SK-N-SH treated with all-trans-retinoic acid at 6 μM for 48 hours (cell line): Measurements from ENCODE around the gene C1GALT1C1L.
"Not testable (repeated sequence)": the region's sequence is repeated elsewhere in the genome, so short reads cannot be mapped to it uniquely, and the experiment has no call there.

Experiments
- ARNTL ChIP-seq: fragments of 450-650 bp; formaldehyde crosslinking; IDR thresholded peaks from 2 replicates; pipeline ENCODE4 v1.5.0; 2020; ENCODE audit warnings: low read depth, mild to moderate bottlenecking, moderate library complexity, borderline replicate concordance
- BACH2 ChIP-seq: fragments of 250-450 bp; sonication (Bioruptor Pico); IDR thresholded peaks from 2 replicates; pipeline ENCODE4 v1.9.0; 2021; ENCODE audit warnings: mild to moderate bottlenecking, borderline replicate concordance
- POU6F1 ChIP-seq: fragments of 250-450 bp; sonication (Bioruptor Pico); IDR thresholded peaks from 2 replicates; pipeline ENCODE4 v1.8.0; 2021; ENCODE audit warnings: low read depth, mild to moderate bottlenecking, moderate library complexity, borderline replicate concordance
- RARB ChIP-seq: fragments of 250-450 bp; sonication (Bioruptor Pico); IDR thresholded peaks from 2 replicates; pipeline ENCODE4 v1.8.0; 2021; ENCODE audit warnings: mild to moderate bottlenecking, moderate library complexity
- TCF4 ChIP-seq: fragments of 250-450 bp; sonication (Bioruptor Pico); IDR thresholded peaks from 2 replicates; pipeline ENCODE4 v1.8.0; 2021; ENCODE audit warnings: mild to moderate bottlenecking, moderate library complexity, borderline replicate concordance
- TOX ChIP-seq: fragments of 250-450 bp; sonication (Bioruptor Pico); IDR thresholded peaks from 2 replicates; pipeline ENCODE4 v1.8.0; 2021; ENCODE audit warnings: mild to moderate bottlenecking, moderate library complexity, borderline replicate concordance
- TSHZ2 ChIP-seq: fragments of 250-450 bp; sonication (Bioruptor Pico); IDR thresholded peaks from 2 replicates; pipeline ENCODE4 v1.5.0; 2020; ENCODE audit warnings: mild to moderate bottlenecking, moderate library complexity
- ZC3H10 ChIP-seq: fragments of 250-450 bp; sonication (Bioruptor Pico); IDR thresholded peaks from 2 replicates; pipeline ENCODE4 v1.5.1; 2021; ENCODE audit warnings: mild to moderate bottlenecking, moderate library complexity
- ZFP3 ChIP-seq: fragments of 250-450 bp; sonication (Bioruptor Pico); IDR thresholded peaks from 2 replicates; pipeline ENCODE4 v1.5.0; 2020; ENCODE audit warnings: mild to moderate bottlenecking, moderate library complexity
- ZFP30 ChIP-seq: fragments of 450-650 bp; formaldehyde crosslinking; IDR thresholded peaks from 2 replicates; pipeline ENCODE4 v1.5.0; 2022; ENCODE audit warnings: mild to moderate bottlenecking, moderate library complexity
- ZNF70 ChIP-seq: fragments of 450-650 bp; formaldehyde crosslinking; IDR thresholded peaks from 2 replicates; pipeline ENCODE4 v1.5.0; 2020; ENCODE audit warnings: mild to moderate bottlenecking, moderate library complexity
- TF ChIP-seq, protein P1 (sequence below): fragments of 250-450 bp; sonication (Bioruptor Pico); IDR thresholded peaks from 2 replicates; pipeline ENCODE4 v1.8.0; 2020; ENCODE audit warnings: mild to moderate bottlenecking, moderate library complexity, borderline replicate concordance

DNA sequence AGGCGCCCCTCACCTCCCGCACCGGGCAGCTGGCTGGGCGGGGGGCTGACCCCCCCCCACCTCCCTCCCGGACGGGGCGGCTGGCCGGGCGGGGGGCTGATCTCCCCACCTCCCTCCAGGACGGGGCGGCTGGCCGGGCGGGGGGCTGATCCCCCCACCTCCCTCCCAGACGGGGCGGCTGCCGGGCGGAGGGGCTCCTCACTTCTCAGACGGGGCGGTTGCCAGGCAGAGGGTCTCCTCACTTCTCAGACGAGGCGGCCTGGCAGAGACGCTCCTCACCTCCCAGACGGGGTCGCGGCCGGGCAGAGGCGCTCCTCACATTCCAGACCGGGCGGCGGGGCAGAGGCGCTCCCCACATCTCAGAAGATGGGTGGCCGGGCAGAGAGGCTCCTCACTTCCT, 1.6 kb upstream of the C1GALT1C1L start:
- not testable (repeated sequence) for TF ChIP-seq ARNTL (CRISPR knock-in tag); TOX; ZFP3 (CRISPR knock-in tag); ZFP30 (CRISPR knock-in tag); ZC3H10; BACH2 (CRISPR knock-in tag); ZNF70 (CRISPR knock-in tag); TSHZ2 (CRISPR knock-in tag); RARB (CRISPR knock-in tag); TCF4 (CRISPR knock-in tag); POU6F1 (CRISPR knock-in tag)
- TF ChIP-seq, protein P1, sequence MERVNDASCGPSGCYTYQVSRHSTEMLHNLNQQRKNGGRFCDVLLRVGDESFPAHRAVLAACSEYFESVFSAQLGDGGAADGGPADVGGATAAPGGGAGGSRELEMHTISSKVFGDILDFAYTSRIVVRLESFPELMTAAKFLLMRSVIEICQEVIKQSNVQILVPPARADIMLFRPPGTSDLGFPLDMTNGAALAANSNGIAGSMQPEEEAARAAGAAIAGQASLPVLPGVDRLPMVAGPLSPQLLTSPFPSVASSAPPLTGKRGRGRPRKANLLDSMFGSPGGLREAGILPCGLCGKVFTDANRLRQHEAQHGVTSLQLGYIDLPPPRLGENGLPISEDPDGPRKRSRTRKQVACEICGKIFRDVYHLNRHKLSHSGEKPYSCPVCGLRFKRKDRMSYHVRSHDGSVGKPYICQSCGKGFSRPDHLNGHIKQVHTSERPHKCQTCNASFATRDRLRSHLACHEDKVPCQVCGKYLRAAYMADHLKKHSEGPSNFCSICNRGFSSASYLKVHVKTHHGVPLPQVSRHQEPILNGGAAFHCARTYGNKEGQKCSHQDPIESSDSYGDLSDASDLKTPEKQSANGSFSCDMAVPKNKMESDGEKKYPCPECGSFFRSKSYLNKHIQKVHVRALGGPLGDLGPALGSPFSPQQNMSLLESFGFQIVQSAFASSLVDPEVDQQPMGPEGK (CRISPR knock-in tag), result not testable (repeated sequence)
